Calu3 (cell line): ENCODE measurements around the gene UBE2J2. TPM values are rescaled to one million over a fixed set of nuclear protein-coding genes. Genes with fewer than 3 reads are reported as not detected.

Source experiments
- BruUV-seq: library from RNA; stranded (reverse); fragments of 400-500 nt; replicated peaks from 2 replicates; lab custom pipeline; 2021; lab: Mats Ljungman, UMichigan
- CTCF ChIA-PET: fragments of 300-600 bp; sonication (Branson Sonifier 250); formaldehyde crosslinking; loops from one replicate; lab custom pipeline; 2022; ENCODE audit warnings: antibody characterized with exemption; lab: Charles Lee
- DNase-seq: peaks from one replicate; pipeline ENCODE4 v3.0.0; 2022
- H3K27ac Mint-ChIP-seq: one replicate; pipeline ENCODE4 v1.8.0; 2022; ENCODE audit warnings: mixed read lengths; ENCODE audit not compliant: unreplicated experiment
- H3K27me3 Mint-ChIP-seq: one replicate; pipeline ENCODE4 v1.8.0; 2022; ENCODE audit warnings: mixed read lengths; ENCODE audit not compliant: unreplicated experiment
- H3K36me3 Mint-ChIP-seq: one replicate; pipeline ENCODE4 v1.8.0; 2022; ENCODE audit warnings: mild to moderate bottlenecking, moderate library complexity, mixed read lengths; ENCODE audit not compliant: insufficient read depth, unreplicated experiment
- H3K4me1 Mint-ChIP-seq: one replicate; pipeline ENCODE4 v1.8.0; 2022; ENCODE audit warnings: mild to moderate bottlenecking, low read depth, mixed read lengths; ENCODE audit not compliant: unreplicated experiment
- H3K4me3 Mint-ChIP-seq: one replicate; pipeline ENCODE4 v1.8.0; 2022; ENCODE audit warnings: mild to moderate bottlenecking, low read depth, moderate library complexity, mixed read lengths; ENCODE audit not compliant: unreplicated experiment
- H3K9me3 Mint-ChIP-seq: one replicate; pipeline ENCODE4 v1.8.0; 2022; ENCODE audit warnings: low read depth, mixed read lengths; ENCODE audit not compliant: unreplicated experiment
- CTCF ChIP-seq: fragments of 200-600 bp; IDR thresholded peaks from one replicate; pipeline ENCODE4 v1.8.0; 2022; ENCODE audit warnings: antibody characterized with exemption; ENCODE audit not compliant: unreplicated experiment
- intact Hi-C: fragments of 100-400 bp; cut with micrococcal nuclease; formaldehyde crosslinking; loops from one replicate; pipeline ENCODE4 v1.10.0; 2022; ENCODE audit not compliant: unreplicated experiment
- total RNA-seq: library from RNA; stranded (reverse); gene quantifications from 2 replicates; pipeline ENCODE4 v1.2.3, GENCODE V29; 2022

UBE2J2 gene
- total RNA-seq, 1 experiment from 2014 or later, result 45.6 TPM

GRCh38 chr1:1282998-1283397 is 9.3 kb upstream of the UBE2J2 start:
- CTCF ChIA-PET, result interaction anchor here (1.1 kb wide), 1 partner anchor 12 kb away, joined by 6 read pairs; no protein-coding TSS in a partner anchor
- intact Hi-C loops, result no loop called here
- Mint-ChIP-seq H3K4me1 (peaks cover 10% of the 10 kb centered on the region), H3K27me3 (no peaks in the 10 kb centered on the region), H3K36me3 (peaks cover 6% of the 10 kb centered on the region), H3K4me3 (no peak overlapping the region), H3K27ac (no peak overlapping the region), H3K9me3 (no peaks in the 10 kb centered on the region)
- no TSS peak for BruUV-seq
- no peak for TF ChIP-seq CTCF
- no peak for DNase-seq

- Mint-ChIP-seq H3K27ac (no peak overlapping the region), H3K4me3 (peak overlapping the region; percentile 30), H3K27me3 (no peaks in the 10 kb centered on the region), H3K9me3 (no peaks in the 10 kb centered on the region), H3K4me1 (peaks cover 10% of the 10 kb centered on the region), H3K36me3 (peaks cover 6% of the 10 kb centered on the region)
- DNase-seq, result peak; percentile 64
- BruUV-seq, result no TSS peak
- CTCF ChIA-PET, result interaction anchor here (0.6 to 1.2 kb wide), 6 partner anchors 8 to 77 kb away, joined by 3 to 8 read pairs (median 6); partner anchors contain the start of gene UBE2J2
- intact Hi-C loops, result no loop called here
- TF ChIP-seq CTCF, result no peak
Observed at GRCh38 chr1:1281533-1282321, 8.1 kb upstream of the UBE2J2 start.

- Mint-ChIP-seq H3K4me1 (peaks cover 10% of the 10 kb centered on the region), H3K27ac (no peak overlapping the region), H3K36me3 (peaks cover 6% of the 10 kb centered on the region), H3K9me3 (no peaks in the 10 kb centered on the region), H3K27me3 (no peaks in the 10 kb centered on the region), H3K4me3 (no peak overlapping the region)
- CTCF ChIA-PET, result interaction anchor here (1.0 kb wide), 1 partner anchor 9 kb away, joined by 4 read pairs; no protein-coding TSS in a partner anchor
- no peak for TF ChIP-seq CTCF
- no TSS peak for BruUV-seq
- intact Hi-C loops, result no loop called here
- DNase-seq, result no peak
Observed at GRCh38 chr1:1280782-1281481, 7.3 kb upstream of the UBE2J2 start.

- no peak overlapping the region for H3K4me3 Mint-ChIP-seq
- peaks cover 5% of the 10 kb centered on the region for H3K36me3 Mint-ChIP-seq
- H3K9me3 Mint-ChIP-seq, result no peaks in the 10 kb centered on the region
- H3K27ac Mint-ChIP-seq, result no peak overlapping the region
- intact Hi-C loops, result no loop called here
- no peak for DNase-seq
- no peak for TF ChIP-seq CTCF
- BruUV-seq, result no TSS peak
- H3K27me3 Mint-ChIP-seq, result no peaks in the 10 kb centered on the region
- CTCF ChIA-PET, result interaction anchor here (0.7 kb wide), 1 partner anchor 48 kb away, joined by 3 read pairs; no protein-coding TSS in a partner anchor
- peaks cover 10% of the 10 kb centered on the region for H3K4me1 Mint-ChIP-seq
Observed at GRCh38 chr1:1279028-1279427, 5.4 kb upstream of the UBE2J2 start.
